Mesendoderm (in vitro differentiated cells): ENCODE measurements around the gene SMC6.

Source experiments
- DNase-seq: peaks from one replicate; pipeline ENCODE4 v3.0.0; 2013
- H2AK5ac ChIP-seq: 2 replicates; pipeline ENCODE4 v1.6.1; 2013; ENCODE audit warnings: low read length, inconsistent platforms
- H2BK120ac ChIP-seq: 2 replicates; pipeline ENCODE4 v1.6.1; 2013; ENCODE audit warnings: low read depth, mild to moderate bottlenecking, low read length, moderate library complexity, mixed read lengths
- H2BK15ac ChIP-seq: replicated peaks from 2 replicates; pipeline ENCODE4 v1.6.1; 2013; ENCODE audit warnings: low read depth, mild to moderate bottlenecking, moderate library complexity
- H2BK5ac ChIP-seq: 2 replicates; pipeline ENCODE4 v1.6.1; 2013; ENCODE audit warnings: low read length, inconsistent platforms
- H3K18ac ChIP-seq: 2 replicates; pipeline ENCODE4 v1.6.1; 2013; ENCODE audit warnings: mild to moderate bottlenecking, low read length, mixed read lengths
- H3K23ac ChIP-seq: one replicate; pipeline ENCODE4 v1.6.1; 2013; ENCODE audit warnings: low read length
- H3K27ac ChIP-seq: 2 replicates; pipeline ENCODE4 v1.5.1; 2013; ENCODE audit warnings: low read depth, mild to moderate bottlenecking, inconsistent platforms, low read length, moderate library complexity
- H3K27me3 ChIP-seq: 2 replicates; pipeline ENCODE4 v1.6.1; 2013; ENCODE audit warnings: low read length, control low read depth, mild to moderate bottlenecking, inconsistent platforms; ENCODE audit not compliant: insufficient read depth, poor library complexity
- H3K36me3 ChIP-seq: 2 replicates; pipeline ENCODE4 v1.6.1; 2013; ENCODE audit warnings: low read length, inconsistent platforms; ENCODE audit not compliant: control insufficient read depth, insufficient read depth
- H3K4ac ChIP-seq: one replicate; pipeline ENCODE4 v1.6.1; 2013; ENCODE audit warnings: low read depth, mild to moderate bottlenecking, low read length, moderate library complexity
- H3K4me1 ChIP-seq: 2 replicates; pipeline ENCODE4 v1.6.1; 2013; ENCODE audit warnings: low read depth, low read length, inconsistent platforms; ENCODE audit not compliant: control insufficient read depth
- H3K4me2 ChIP-seq: 2 replicates; pipeline ENCODE4 v1.6.1; 2013; ENCODE audit warnings: low read length
- H3K4me3 ChIP-seq: 2 replicates; pipeline ENCODE4 v1.5.1; 2013; ENCODE audit warnings: mild to moderate bottlenecking, low read length
- H3K56ac ChIP-seq: one replicate; pipeline ENCODE4 v1.6.1; 2013; ENCODE audit warnings: low read length
- H3K79me1 ChIP-seq: 2 replicates; pipeline ENCODE4 v1.6.1; 2013; ENCODE audit warnings: low read length, inconsistent platforms
- H3K79me2 ChIP-seq: 2 replicates; pipeline ENCODE4 v1.6.1; 2013; ENCODE audit warnings: mild to moderate bottlenecking, low read length; ENCODE audit not compliant: control insufficient read depth, insufficient read depth
- H3K9ac ChIP-seq: 2 replicates; pipeline ENCODE4 v1.6.1; 2013; ENCODE audit warnings: low read length, inconsistent platforms
- H4K5ac ChIP-seq: one replicate; pipeline ENCODE4 v1.6.1; 2013; ENCODE audit warnings: low read length
- H4K8ac ChIP-seq: one replicate; pipeline ENCODE4 v1.6.1; 2013; ENCODE audit warnings: low read depth, mild to moderate bottlenecking, control low read depth, low read length, moderate library complexity
- WGBS: extraction: QIAGEN DNeasy Blood & Tissue Kit; methylation state at CpG from one replicate; pipeline ENCODE4 v1.1.7; 2013; ENCODE audit warnings: low lambda C conversion rate, missing lambda C conversion rate; ENCODE audit not compliant: insufficient coverage; ENCODE audit errors: extremely low coverage; 5-methylcytosine and 5-hydroxymethylcytosine counted together

SMC6 gene

GRCh38 chr2:17798338-17798737 is 44.7 kb upstream of the SMC6 start:
- no peaks in the 10 kb centered on the region for H3K4me1 ChIP-seq
- no peak overlapping the region for H3K4me2 ChIP-seq
- H4K5ac ChIP-seq, result no peak overlapping the region
- no peak overlapping the region for H2BK15ac ChIP-seq
- H3K4me3 ChIP-seq, result no peak overlapping the region
- DNase-seq, result no peak
- H3K27ac ChIP-seq, result no peak overlapping the region
- no peaks in the 10 kb centered on the region for H3K27me3 ChIP-seq
- no peak overlapping the region for H3K18ac ChIP-seq
- no peak overlapping the region for H2BK5ac ChIP-seq
- H2BK120ac ChIP-seq, result no peak overlapping the region
- WGBS, result no CpG with 5 or more reads among the region's 4 CpGs
- H3K56ac ChIP-seq, result no peak overlapping the region
- no peaks in the 10 kb centered on the region for H3K79me1 ChIP-seq
- H3K79me2 ChIP-seq, result no peaks in the 10 kb centered on the region
- no peak overlapping the region for H3K9ac ChIP-seq
- H3K36me3 ChIP-seq, result no peaks in the 10 kb centered on the region
- H3K4ac ChIP-seq, result no peak overlapping the region
- H4K8ac ChIP-seq, result no peak overlapping the region
- no peak overlapping the region for H3K23ac ChIP-seq
- H2AK5ac ChIP-seq, result no peak overlapping the region

- H3K23ac ChIP-seq, result no peak overlapping the region
- no peak overlapping the region for H2BK5ac ChIP-seq
- H3K27me3 ChIP-seq, result no peaks in the 10 kb centered on the region
- H3K9ac ChIP-seq, result no peak overlapping the region
- H3K18ac ChIP-seq, result no peak overlapping the region
- WGBS, result no CpG with 5 or more reads among the region's 5 CpGs
- H3K4me2 ChIP-seq, result no peak overlapping the region
- H4K5ac ChIP-seq, result no peak overlapping the region
- no peaks in the 10 kb centered on the region for H3K36me3 ChIP-seq
- no peak overlapping the region for H2AK5ac ChIP-seq
- no peaks in the 10 kb centered on the region for H3K79me1 ChIP-seq
- no peaks in the 10 kb centered on the region for H3K79me2 ChIP-seq
- H3K4ac ChIP-seq, result no peak overlapping the region
- no peak overlapping the region for H3K4me3 ChIP-seq
- H2BK15ac ChIP-seq, result no peak overlapping the region
- peaks cover 11% of the 10 kb centered on the region for H3K4me1 ChIP-seq
- no peak overlapping the region for H2BK120ac ChIP-seq
- no peak for DNase-seq
- no peak overlapping the region for H3K56ac ChIP-seq
- H3K27ac ChIP-seq, result no peak overlapping the region
- H4K8ac ChIP-seq, result no peak overlapping the region
Observed at GRCh38 chr2:17795309-17795708, 41.7 kb upstream of the SMC6 start.

- DNase-seq, result no peak
- H3K27ac ChIP-seq, result no peak overlapping the region
- H3K9ac ChIP-seq, result no peak overlapping the region
- H3K4ac ChIP-seq, result no peak overlapping the region
- H3K56ac ChIP-seq, result no peak overlapping the region
- H3K27me3 ChIP-seq, result no peaks in the 10 kb centered on the region
- no peak overlapping the region for H4K5ac ChIP-seq
- H3K4me2 ChIP-seq, result no peak overlapping the region
- peaks cover 11% of the 10 kb centered on the region for H3K4me1 ChIP-seq
- WGBS, result no CpG with 5 or more reads among the region's 6 CpGs
- H3K23ac ChIP-seq, result no peak overlapping the region
- no peak overlapping the region for H4K8ac ChIP-seq
- no peak overlapping the region for H2AK5ac ChIP-seq
- H2BK5ac ChIP-seq, result no peak overlapping the region
- H2BK15ac ChIP-seq, result no peak overlapping the region
- H3K4me3 ChIP-seq, result no peak overlapping the region
- H3K79me2 ChIP-seq, result no peaks in the 10 kb centered on the region
- no peaks in the 10 kb centered on the region for H3K79me1 ChIP-seq
- no peaks in the 10 kb centered on the region for H3K36me3 ChIP-seq
- H3K18ac ChIP-seq, result no peak overlapping the region
- no peak overlapping the region for H2BK120ac ChIP-seq
Observed at GRCh38 chr2:17793803-17794354, 40.3 kb upstream of the SMC6 start.

- Histone ChIP-seq H4K5ac (no peak overlapping the region), H3K18ac (no peak overlapping the region), H3K4ac (no peak overlapping the region), H2BK15ac (no peak overlapping the region), H3K9ac (no peak overlapping the region), H3K27me3 (no peaks in the 10 kb centered on the region), H3K4me3 (no peak overlapping the region), H3K23ac (no peak overlapping the region), H3K36me3 (no peaks in the 10 kb centered on the region), H4K8ac (no peak overlapping the region), H3K4me1 (peaks cover 11% of the 10 kb centered on the region), H2BK5ac (no peak overlapping the region), H3K56ac (no peak overlapping the region), H3K4me2 (no peak overlapping the region), H3K27ac (no peak overlapping the region), H3K79me1 (no peaks in the 10 kb centered on the region), H3K79me2 (no peaks in the 10 kb centered on the region), H2AK5ac (no peak overlapping the region), H2BK120ac (no peak overlapping the region)
- no peak for DNase-seq
- no CpG with 5 or more reads among the region's 4 CpGs for WGBS
Observed at GRCh38 chr2:17793296-17793695, 39.7 kb upstream of the SMC6 start.

- DNase-seq, result no peak
- Histone ChIP-seq H3K23ac (no peak overlapping the region), H2AK5ac (no peak overlapping the region), H3K9ac (no peak overlapping the region), H3K4me2 (no peak overlapping the region), H3K4me1 (peaks cover 11% of the 10 kb centered on the region), H3K27me3 (no peaks in the 10 kb centered on the region), H2BK120ac (no peak overlapping the region), H3K4me3 (no peak overlapping the region), H4K5ac (no peak overlapping the region), H3K79me1 (no peaks in the 10 kb centered on the region), H3K56ac (no peak overlapping the region), H3K79me2 (no peaks in the 10 kb centered on the region), H3K27ac (no peak overlapping the region), H2BK5ac (no peak overlapping the region), H4K8ac (no peak overlapping the region), H2BK15ac (no peak overlapping the region), H3K18ac (peak overlapping the region; percentile 32), H3K36me3 (no peaks in the 10 kb centered on the region), H3K4ac (no peak overlapping the region)
- no CpG with 5 or more reads among the region's 1 CpG for WGBS
Observed at GRCh38 chr2:17792515-17792914, 38.9 kb upstream of the SMC6 start.

- Histone ChIP-seq H3K4me3 (no peak overlapping the region), H2BK120ac (no peak overlapping the region), H4K8ac (no peak overlapping the region), H3K79me2 (no peaks in the 10 kb centered on the region), H3K4ac (no peak overlapping the region), H3K27me3 (no peaks in the 10 kb centered on the region), H2BK5ac (no peak overlapping the region), H3K4me1 (peaks cover 11% of the 10 kb centered on the region), H3K18ac (no peak overlapping the region), H3K9ac (no peak overlapping the region), H3K27ac (no peak overlapping the region), H2AK5ac (no peak overlapping the region), H3K4me2 (no peak overlapping the region), H3K36me3 (no peaks in the 10 kb centered on the region), H3K56ac (no peak overlapping the region), H4K5ac (no peak overlapping the region), H3K79me1 (no peaks in the 10 kb centered on the region), H3K23ac (no peak overlapping the region), H2BK15ac (no peak overlapping the region)
- DNase-seq, result no peak
- whole genome bisulfite sequencing, result no CpG with 5 or more reads among the region's 2 CpGs
Observed at GRCh38 chr2:17791817-17792130, 38.2 kb upstream of the SMC6 start.
